Breast epithelium (tissue), 4 donors: ENCODE measurements around the gene KIDINS220. TPM values are rescaled to one million over a fixed set of nuclear protein-coding genes. Genes with fewer than 3 reads are reported as not detected.
A peak's percentile ranks its signal among the peaks of the same experiment; 100 is the strongest.

ENCODE experiments used
- DNase-seq, 2 donors: peaks; one replicate each; pipeline ENCODE4 v3.0.0-alpha.2; 2019; ENCODE audit warnings: low spot score in 2 of 2
- H3K27ac ChIP-seq, 2 donors: fragments of 200-600 bp; sonication (generic) in 1 of 2; one replicate each; pipeline ENCODE4 v1.5.1; 2016 to 2019; ENCODE audit warnings: mild to moderate bottlenecking in 1 of 2
- H3K27me3 ChIP-seq, 2 donors: fragments of 200-600 bp; sonication (generic) in 1 of 2; one replicate each; pipeline versions ENCODE4 v1.5.1 to v1.6.0; 2017 to 2019; ENCODE audit warnings: control low read depth in 1 of 2, mild to moderate bottlenecking in 1 of 2
- H3K36me3 ChIP-seq: fragments of 200-600 bp; one replicate; pipeline ENCODE4 v1.5.1; 2019
- H3K4me1 ChIP-seq, 2 donors: fragments of 200-600 bp; sonication (generic); one replicate each; pipeline ENCODE4 v1.5.1; 2016 to 2019; ENCODE audit warnings: control low read depth in 1 of 2
- H3K4me3 ChIP-seq, 3 donors: fragments of 200-600 bp; sonication (generic); 1 replicate in 2 of 3; 2 replicates in 1 of 3; pipeline ENCODE4 v1.5.1; 2016 to 2019; ENCODE audit warnings: mild to moderate bottlenecking in 3 of 3, moderate library complexity in 2 of 3
- H3K9me3 ChIP-seq, 2 donors: fragments of 200-600 bp; sonication (generic) in 1 of 2; one replicate each; pipeline ENCODE4 v1.5.1; 2016 to 2019; ENCODE audit warnings: control low read depth in 1 of 2
- CTCF ChIP-seq, 3 donors: fragments of 450-650 bp; IDR thresholded peaks; one replicate each; pipeline ENCODE4 v1.5.1; 2016 to 2017; ENCODE audit warnings: antibody characterized with exemption in 3 of 3, mild to moderate bottlenecking in 3 of 3, moderate library complexity in 3 of 3
- POLR2A ChIP-seq: fragments of 450-650 bp; IDR thresholded peaks from one replicate; pipeline ENCODE4 v1.6.1; 2016; ENCODE audit warnings: antibody characterized with exemption, mild to moderate bottlenecking, moderate library complexity
- POLR2AphosphoS5 ChIP-seq, 3 donors: sonication (generic); formaldehyde crosslinking; IDR thresholded peaks; one replicate each; pipeline ENCODE4 v1.6.1; 2017; ENCODE audit warnings: antibody characterized with exemption in 3 of 3
- intact Hi-C: fragments of 100-400 bp; cut with DNase I; formaldehyde crosslinking; loops from one replicate; pipeline ENCODE4 v1.15.1; 2023; ENCODE audit warnings: low total_unique reads
- total RNA-seq, 3 donors: library from RNA; depleted of rRNA; stranded (reverse); fragments of >200 nt; gene quantifications; one replicate each; pipeline ENCODE4 v1.1.0, GENCODE V29; 2016

The KIDINS220 gene
- total RNA-seq, 3 donors from 2014 or later: 73.1 to 120 (median 87.2) TPM

DNA sequence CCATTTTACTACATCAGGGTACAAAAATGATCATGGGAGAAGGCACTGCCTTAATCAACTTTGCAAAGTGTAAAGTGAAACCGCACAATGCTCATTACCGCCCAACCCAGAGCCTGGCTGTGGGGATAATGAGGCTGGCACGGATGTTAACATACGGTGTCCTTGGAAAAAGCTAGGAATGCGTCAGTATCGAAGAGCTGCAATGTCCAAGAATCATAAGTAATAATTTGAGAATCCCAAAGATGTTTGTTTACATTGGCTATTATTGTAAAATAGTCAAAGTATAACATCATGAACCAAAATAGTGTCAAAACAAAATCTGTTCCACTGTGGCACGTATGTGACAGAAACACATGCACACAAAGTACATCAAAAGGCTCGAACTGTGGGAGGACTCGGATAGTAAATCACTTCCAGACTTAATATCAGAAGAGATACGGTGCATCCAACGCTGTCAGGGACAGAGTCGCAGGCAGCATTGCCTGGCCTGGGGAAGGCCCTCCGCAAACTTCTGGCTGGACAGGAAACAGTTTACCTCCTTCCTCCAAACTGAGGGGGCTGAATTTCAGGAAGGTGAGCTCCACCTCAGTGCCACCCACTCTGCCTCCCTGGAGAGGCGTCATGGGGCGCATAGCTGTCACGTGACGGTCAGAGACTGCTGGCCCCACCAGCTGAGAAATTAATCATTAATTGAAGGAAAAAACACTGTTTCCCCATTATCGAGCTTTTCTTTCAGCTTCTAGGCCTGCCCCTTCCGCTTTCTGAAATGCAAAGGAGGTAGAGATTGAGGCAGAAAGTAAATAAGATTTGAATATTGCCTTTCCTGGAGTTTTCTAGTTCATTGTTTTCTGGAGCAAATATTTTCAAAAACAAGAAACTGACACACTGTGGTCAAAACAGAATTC is 157.3 kb downstream of the KIDINS220 start:
- peak in 1 of 2 donors; percentile 44 for DNase-seq
- Histone ChIP-seq H3K36me3 (no peaks in the 10 kb centered on the region), H3K9me3 (no peaks in the 10 kb centered on the region), H3K27ac (peak overlapping the region; percentile 89 to 95), H3K4me1 (peaks cover 0 to 17% of the 10 kb centered on the region in 2 donors), H3K27me3 (no peaks in the 10 kb centered on the region), H3K4me3 (peak overlapping the region in 2 of 3 donors; percentile 51 to 71)
- intact Hi-C loops: no loop called here
- TF ChIP-seq POLR2AphosphoS5 (IDR thresholded peaks at IDR 0.05) (no peak), CTCF (IDR thresholded peaks at IDR 0.05) (no peak), POLR2A (no peak)

- peak overlapping the region; percentile 89 to 95 for H3K27ac ChIP-seq
- intact Hi-C loops: no loop called here
- no peaks in the 10 kb centered on the region for H3K36me3 ChIP-seq
- no peak for TF ChIP-seq POLR2A
- TF ChIP-seq CTCF (IDR thresholded peaks at IDR 0.05): no peak
- no peak for TF ChIP-seq POLR2AphosphoS5 (IDR thresholded peaks at IDR 0.05)
- no peaks in the 10 kb centered on the region for H3K27me3 ChIP-seq
- H3K9me3 ChIP-seq: peaks cover 0 to 3% of the 10 kb centered on the region in 2 donors
- H3K4me3 ChIP-seq: peak overlapping the region; percentile 51 to 71 (median 56)
- DNase-seq: no peak
- H3K4me1 ChIP-seq: peaks cover 0 to 17% of the 10 kb centered on the region in 2 donors
These were observed 157.9 kb downstream of the KIDINS220 start for GRCh38 chr2:8679567-8679826.

Other genes with a start within 250 kb of the KIDINS220 start
- gene ID2, start 155.6 kb downstream of the KIDINS220 start, total RNA-seq: 100 to 1,000 TPM; 240 to 305 (median 260) TPM
- 10 to 100 TPM in 2 of 3 donors, 1 to 10 TPM in 1; 6.4 to 41.0 (median 23.6) TPM for gene MBOAT2, start 166.1 kb upstream of the KIDINS220 start, total RNA-seq